Breast epithelium (tissue), 3 donors: Measurements from ENCODE around the gene SLC35F4.

ENCODE experiments used
- POLR2A ChIP-seq: fragments of 450-650 bp; IDR thresholded peaks from one replicate; pipeline ENCODE4 v1.6.1; 2016; ENCODE audit warnings: antibody characterized with exemption, mild to moderate bottlenecking, moderate library complexity
- TF ChIP-seq, protein P1 (sequence below), 3 donors: fragments of 450-650 bp; IDR thresholded peaks; one replicate each; pipeline ENCODE4 v1.5.1; 2016 to 2017; ENCODE audit warnings: antibody characterized with exemption in 3 of 3, mild to moderate bottlenecking in 3 of 3, moderate library complexity in 3 of 3

DNA sequence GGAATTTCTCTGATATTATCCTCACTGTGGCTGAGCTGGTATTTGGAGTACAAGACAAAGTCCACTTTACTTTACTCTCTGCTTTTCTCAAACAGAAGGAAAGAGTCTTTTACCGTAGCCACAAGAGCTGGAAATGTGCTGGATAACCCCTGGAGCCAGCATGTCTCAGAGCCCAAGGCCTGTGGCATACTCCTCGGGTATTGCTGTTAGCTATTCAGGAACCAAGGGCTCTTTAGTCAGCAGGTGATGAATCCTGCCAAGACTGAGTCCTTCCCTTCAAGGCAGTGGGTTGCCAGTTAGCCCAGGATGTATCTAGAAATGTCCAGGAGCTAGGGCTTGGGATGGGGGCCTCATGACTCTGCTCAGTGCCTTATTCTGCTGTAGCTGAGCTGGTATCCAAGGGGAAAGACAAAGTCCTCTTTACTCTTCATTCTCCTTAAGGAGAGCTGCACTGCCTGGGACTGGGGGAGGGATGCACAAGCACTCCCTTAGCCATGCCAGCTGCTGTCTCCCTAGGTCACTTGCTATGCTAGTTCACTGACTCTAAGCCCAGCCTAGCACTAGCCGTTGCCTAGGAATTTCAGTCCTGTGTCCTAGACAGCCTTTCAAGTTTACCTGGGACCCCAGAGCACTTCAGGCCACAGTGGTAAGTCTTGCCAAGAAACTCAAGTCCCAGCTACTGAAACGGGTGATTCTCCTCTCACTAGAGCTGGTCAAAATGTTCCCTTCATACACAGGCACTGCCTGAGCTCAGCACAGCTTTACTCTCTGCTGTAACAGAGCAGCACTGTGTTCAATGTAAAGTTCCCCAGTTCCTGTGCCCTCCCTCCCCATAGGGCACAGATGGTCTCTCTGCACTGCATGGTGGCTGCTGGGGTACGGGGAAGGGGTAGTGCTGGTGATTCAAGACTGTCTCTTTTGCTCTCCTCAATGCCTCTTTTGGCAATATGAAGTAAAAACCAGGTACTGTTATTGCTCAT, 136.4 kb downstream of the SLC35F4 start:
- TF ChIP-seq, protein P1, sequence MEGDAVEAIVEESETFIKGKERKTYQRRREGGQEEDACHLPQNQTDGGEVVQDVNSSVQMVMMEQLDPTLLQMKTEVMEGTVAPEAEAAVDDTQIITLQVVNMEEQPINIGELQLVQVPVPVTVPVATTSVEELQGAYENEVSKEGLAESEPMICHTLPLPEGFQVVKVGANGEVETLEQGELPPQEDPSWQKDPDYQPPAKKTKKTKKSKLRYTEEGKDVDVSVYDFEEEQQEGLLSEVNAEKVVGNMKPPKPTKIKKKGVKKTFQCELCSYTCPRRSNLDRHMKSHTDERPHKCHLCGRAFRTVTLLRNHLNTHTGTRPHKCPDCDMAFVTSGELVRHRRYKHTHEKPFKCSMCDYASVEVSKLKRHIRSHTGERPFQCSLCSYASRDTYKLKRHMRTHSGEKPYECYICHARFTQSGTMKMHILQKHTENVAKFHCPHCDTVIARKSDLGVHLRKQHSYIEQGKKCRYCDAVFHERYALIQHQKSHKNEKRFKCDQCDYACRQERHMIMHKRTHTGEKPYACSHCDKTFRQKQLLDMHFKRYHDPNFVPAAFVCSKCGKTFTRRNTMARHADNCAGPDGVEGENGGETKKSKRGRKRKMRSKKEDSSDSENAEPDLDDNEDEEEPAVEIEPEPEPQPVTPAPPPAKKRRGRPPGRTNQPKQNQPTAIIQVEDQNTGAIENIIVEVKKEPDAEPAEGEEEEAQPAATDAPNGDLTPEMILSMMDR (IDR thresholded peaks at IDR 0.05), result no peak
- no peak for TF ChIP-seq POLR2A
